Neural crest cell (in vitro differentiated cells): Measurements from ENCODE around the gene PRKG1. TPM values are rescaled to one million over a fixed set of nuclear protein-coding genes. Genes with fewer than 3 reads are reported as not detected.

ENCODE experiments used
- DNase-seq: peaks from one replicate; pipeline ENCODE4 v3.0.0; 2021; ENCODE audit warnings: low read depth, mixed read lengths, low spot score
- H3K27ac Mint-ChIP-seq: one replicate; pipeline ENCODE4 v1.8.0; 2021; ENCODE audit warnings: mild to moderate bottlenecking, mixed read lengths; ENCODE audit not compliant: unreplicated experiment
- H3K27me3 Mint-ChIP-seq: 2 replicates; pipeline ENCODE4 v1.8.0; 2021; ENCODE audit warnings: low read depth, mild to moderate bottlenecking, mixed read lengths
- H3K36me3 Mint-ChIP-seq: 2 replicates; pipeline ENCODE4 v1.8.0; 2021; ENCODE audit warnings: low read depth, mild to moderate bottlenecking, mixed read lengths
- H3K4me1 Mint-ChIP-seq: 2 replicates; pipeline ENCODE4 v1.8.0; 2021; ENCODE audit warnings: mixed read lengths
- H3K4me3 Mint-ChIP-seq: one replicate; pipeline ENCODE4 v1.8.0; 2021; ENCODE audit warnings: mild to moderate bottlenecking, mixed read lengths
- H3K9me3 Mint-ChIP-seq: 2 replicates; pipeline ENCODE4 v1.8.0; 2021; ENCODE audit warnings: mixed read lengths
- total RNA-seq: library from RNA; stranded (reverse); gene quantifications from 2 replicates; pipeline ENCODE4 v1.2.1, GENCODE V29; 2021
- TF ChIP-seq, protein P1 (sequence below): fragments of 200-600 bp; sonication (generic); conservative IDR thresholded peaks from 2 replicates; pipeline ENCODE4 v1.5.0; 2021; ENCODE audit warnings: antibody characterized with exemption, mild to moderate bottlenecking

PRKG1 gene
- total RNA-seq, 1 donor from 2014 or later, result 4.4 TPM

DNA sequence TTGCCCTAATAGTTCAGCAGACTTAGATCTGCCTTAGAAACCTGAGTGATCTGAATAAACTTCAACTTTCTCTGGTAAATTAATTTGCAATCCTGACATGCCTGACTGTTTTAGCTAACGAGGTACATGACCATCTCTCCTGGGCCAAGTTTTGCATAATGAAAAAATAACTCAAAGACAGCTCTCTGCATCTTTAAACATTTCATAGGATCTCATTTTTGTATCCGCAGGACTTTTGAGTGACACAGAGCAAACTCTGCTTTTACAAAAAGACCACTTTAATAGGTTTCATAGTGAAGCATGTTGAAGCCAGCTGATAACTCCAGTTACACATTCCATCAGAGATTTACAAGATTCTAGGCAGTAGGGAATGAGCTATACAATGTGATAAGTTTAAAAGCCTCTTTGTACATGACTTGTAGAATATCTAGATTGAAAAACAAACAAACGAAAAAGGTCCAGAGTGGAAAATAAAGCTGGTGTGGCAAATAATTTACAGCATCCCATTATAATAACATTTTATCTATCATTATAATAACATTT is 2.1 kb downstream of the PRKG1 start:
- Mint-ChIP-seq H3K27ac (no peak overlapping the region), H3K9me3 (no peaks in the 10 kb centered on the region), H3K36me3 (no peaks in the 10 kb centered on the region), H3K4me1 (peaks cover 15% of the 10 kb centered on the region), H3K27me3 (peaks cover 45% of the 10 kb centered on the region), H3K4me3 (peak overlapping the region; percentile 56)
- TF ChIP-seq, protein P1, sequence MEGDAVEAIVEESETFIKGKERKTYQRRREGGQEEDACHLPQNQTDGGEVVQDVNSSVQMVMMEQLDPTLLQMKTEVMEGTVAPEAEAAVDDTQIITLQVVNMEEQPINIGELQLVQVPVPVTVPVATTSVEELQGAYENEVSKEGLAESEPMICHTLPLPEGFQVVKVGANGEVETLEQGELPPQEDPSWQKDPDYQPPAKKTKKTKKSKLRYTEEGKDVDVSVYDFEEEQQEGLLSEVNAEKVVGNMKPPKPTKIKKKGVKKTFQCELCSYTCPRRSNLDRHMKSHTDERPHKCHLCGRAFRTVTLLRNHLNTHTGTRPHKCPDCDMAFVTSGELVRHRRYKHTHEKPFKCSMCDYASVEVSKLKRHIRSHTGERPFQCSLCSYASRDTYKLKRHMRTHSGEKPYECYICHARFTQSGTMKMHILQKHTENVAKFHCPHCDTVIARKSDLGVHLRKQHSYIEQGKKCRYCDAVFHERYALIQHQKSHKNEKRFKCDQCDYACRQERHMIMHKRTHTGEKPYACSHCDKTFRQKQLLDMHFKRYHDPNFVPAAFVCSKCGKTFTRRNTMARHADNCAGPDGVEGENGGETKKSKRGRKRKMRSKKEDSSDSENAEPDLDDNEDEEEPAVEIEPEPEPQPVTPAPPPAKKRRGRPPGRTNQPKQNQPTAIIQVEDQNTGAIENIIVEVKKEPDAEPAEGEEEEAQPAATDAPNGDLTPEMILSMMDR, result no peak
- DNase-seq, result no peak

- H3K36me3 Mint-ChIP-seq, result no peaks in the 10 kb centered on the region
- peaks cover 40% of the 10 kb centered on the region for H3K27me3 Mint-ChIP-seq
- H3K4me1 Mint-ChIP-seq, result peaks cover 15% of the 10 kb centered on the region
- no peak overlapping the region for H3K4me3 Mint-ChIP-seq
- DNase-seq, result no peak
- H3K9me3 Mint-ChIP-seq, result no peaks in the 10 kb centered on the region
- TF ChIP-seq, protein P1, result no peak
- no peak overlapping the region for H3K27ac Mint-ChIP-seq
These were observed 2.8 kb downstream of the PRKG1 start for GRCh38 chr10:51077074-51077473.

DNA sequence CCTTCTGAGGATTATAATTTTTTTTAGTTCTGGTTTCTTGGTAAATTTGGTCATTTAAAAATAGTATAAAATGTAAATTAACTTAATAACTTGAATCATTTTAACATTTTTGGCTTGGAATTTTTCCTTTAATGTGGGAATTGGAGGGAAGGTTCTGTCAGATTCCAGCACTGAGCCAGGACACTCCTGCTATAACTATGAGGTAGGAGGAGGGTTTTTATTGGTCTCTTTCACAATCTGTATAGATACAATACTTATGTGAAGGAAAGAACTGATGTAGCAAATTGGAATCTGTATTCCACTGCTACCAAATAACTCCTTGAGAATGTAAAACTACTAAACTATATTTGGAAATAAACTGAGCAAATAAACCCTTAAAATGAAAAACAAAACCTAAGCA is 3.2 kb downstream of the PRKG1 start:
- Mint-ChIP-seq H3K27me3 (peaks cover 38% of the 10 kb centered on the region), H3K4me3 (no peak overlapping the region), H3K36me3 (no peaks in the 10 kb centered on the region), H3K9me3 (no peaks in the 10 kb centered on the region), H3K27ac (no peak overlapping the region), H3K4me1 (peaks cover 15% of the 10 kb centered on the region)
- no peak for DNase-seq
- TF ChIP-seq, protein P1, result no peak

- H3K4me3 Mint-ChIP-seq, result no peak overlapping the region
- H3K9me3 Mint-ChIP-seq, result no peaks in the 10 kb centered on the region
- H3K27ac Mint-ChIP-seq, result no peak overlapping the region
- peaks cover 8% of the 10 kb centered on the region for H3K4me1 Mint-ChIP-seq
- no peak for DNase-seq
- peaks cover 23% of the 10 kb centered on the region for H3K27me3 Mint-ChIP-seq
- TF ChIP-seq, protein P1, result no peak
- no peaks in the 10 kb centered on the region for H3K36me3 Mint-ChIP-seq
These were observed 5.0 kb downstream of the PRKG1 start for GRCh38 chr10:51079331-51079730.

DNA sequence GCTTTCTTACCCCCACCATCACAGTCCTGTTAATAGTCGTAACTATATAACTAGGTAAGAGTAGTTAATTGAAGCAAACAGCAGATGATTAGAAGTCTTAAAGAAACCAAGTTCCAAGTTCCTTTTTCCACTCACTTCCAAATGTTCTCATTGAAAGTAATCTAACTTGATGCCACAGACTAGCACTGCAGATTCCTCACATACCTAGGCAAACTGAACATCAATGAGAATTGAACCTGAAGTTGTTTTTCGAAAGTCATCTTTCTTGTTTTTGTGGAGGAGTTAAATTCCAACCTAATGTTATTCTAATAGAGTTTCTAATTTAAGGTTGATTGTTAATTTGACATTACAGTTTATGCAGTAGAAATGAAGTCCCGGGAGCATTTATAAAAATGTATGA is 5.5 kb downstream of the PRKG1 start:
- Mint-ChIP-seq H3K4me1 (peaks cover 6% of the 10 kb centered on the region), H3K36me3 (no peaks in the 10 kb centered on the region), H3K4me3 (no peak overlapping the region), H3K27ac (no peak overlapping the region), H3K27me3 (peaks cover 18% of the 10 kb centered on the region), H3K9me3 (no peaks in the 10 kb centered on the region)
- TF ChIP-seq, protein P1, result no peak
- DNase-seq, result no peak
